ENCODE data around the gene ABCC1.

The ABCC1 gene

DNA sequence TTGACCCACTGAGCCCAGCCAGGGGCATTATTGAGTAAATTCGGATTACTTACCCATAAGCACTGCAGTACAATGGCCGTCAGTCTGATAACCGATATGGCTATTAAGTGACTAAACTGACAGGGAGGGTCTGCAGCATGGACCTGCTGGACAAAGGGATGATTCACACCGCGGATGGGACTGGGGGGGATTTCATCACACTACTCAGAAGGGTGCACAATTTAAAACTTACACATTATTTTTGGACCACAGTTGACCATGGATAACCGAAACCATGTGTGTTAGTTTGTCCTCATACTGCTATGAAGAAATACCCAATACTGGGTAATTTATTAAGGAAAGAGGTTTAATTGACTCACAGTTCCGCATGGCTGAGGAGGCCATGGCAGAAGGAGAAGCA, 167.4 kb downstream of the ABCC1 start:
- DNase-seq, result no peak

DNA sequence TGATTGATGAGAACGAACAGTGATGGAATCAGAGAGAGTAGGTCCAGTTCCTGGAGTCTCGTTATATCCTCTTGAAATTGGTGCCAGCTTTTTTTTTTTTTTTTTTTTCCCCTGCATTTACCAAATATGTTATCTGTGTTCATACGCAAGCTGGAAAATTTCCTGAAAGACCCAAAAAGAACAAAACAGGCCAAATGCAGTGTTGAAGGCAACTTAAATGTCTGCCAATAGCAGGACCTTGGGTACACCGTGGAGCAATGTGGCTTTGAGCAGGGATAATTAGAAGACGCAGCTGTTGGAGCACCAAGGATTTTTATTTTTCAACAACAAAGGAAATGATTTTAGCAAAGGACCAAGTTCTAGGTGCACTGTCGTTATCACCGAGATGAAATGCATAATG, 168.9 kb downstream of the ABCC1 start:
- DNase-seq, result peak; percentile 30

GRCh38 chr16:16120044-16120381, 170.6 kb downstream of the ABCC1 start:
- no peak for DNase-seq

GRCh38 chr16:16120382-16121184, 171.2 kb downstream of the ABCC1 start:
- peak; percentile 99 for DNase-seq

GRCh38 chr16:16121185-16121727, 171.8 kb downstream of the ABCC1 start:
- DNase-seq, result no peak

- no peak for DNase-seq
These were observed 172.8 kb downstream of the ABCC1 start for GRCh38 chr16:16122264-16122663.

DNA sequence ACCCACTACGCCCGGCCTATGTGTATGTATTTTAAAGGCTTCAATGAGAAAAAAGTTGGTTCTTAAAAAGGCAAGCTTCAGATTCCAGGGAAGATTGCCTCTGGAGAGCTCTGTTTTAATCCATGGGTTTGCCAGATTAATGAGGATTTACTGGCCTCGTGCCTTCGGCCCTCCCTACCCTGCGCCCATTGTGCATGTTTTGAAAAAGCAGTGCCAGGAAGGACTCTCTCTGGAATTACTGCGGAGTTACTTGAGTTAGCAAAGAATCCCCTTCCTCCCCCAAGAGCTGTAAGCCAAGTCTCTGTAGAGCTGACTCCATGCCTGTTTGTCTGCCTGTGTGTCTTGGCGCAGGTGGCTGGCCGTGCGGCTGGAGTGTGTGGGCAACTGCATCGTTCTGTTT, 175.0 kb downstream of the ABCC1 start:
- no peak for DNase-seq

GRCh38 chr16:16124974-16125373, 175.6 kb downstream of the ABCC1 start:
- no peak for DNase-seq

DNA sequence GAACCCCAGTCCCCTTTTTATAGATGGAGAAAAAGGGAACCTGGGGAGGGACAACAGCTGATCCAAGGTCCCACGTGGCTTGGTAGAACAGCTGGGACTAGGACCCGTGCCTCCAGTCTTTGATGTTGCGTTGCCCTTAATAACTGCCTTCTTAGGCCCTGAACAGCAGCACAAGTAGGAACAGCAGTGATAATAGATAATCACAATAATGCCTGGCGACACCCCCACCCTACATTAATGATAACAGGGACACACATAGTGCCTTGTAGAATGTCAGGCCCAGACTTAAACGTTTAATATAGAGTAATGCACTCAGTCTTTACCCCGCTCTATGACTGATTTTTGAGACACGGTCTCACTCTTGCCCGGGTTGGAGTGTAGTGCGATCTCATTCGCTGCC, 177.5 kb downstream of the ABCC1 start:
- DNase-seq, result peak; percentile 77

- peak; percentile 93 for DNase-seq
These were observed 178.2 kb downstream of the ABCC1 start for GRCh38 chr16:16127469-16128116.

DNA sequence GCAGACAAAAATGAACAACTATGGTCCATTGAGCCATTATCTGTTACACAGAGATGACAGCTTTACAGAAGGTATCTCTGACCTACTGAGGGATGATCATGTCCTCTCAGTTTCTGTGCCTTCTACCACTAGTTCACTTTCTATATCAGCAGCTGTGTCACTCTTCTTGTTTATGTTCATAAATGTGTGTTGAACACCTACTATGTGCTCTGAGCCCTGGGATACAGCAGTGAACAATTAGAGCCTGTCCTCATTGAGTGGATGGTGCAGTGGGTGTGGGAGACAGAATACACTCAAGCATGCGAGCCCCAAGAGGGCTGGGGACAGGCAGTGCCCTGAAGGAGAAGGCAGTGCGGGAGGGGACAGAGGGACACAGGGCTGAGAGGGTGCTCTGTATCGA, 181.8 kb downstream of the ABCC1 start:
- no peak for DNase-seq

DNA sequence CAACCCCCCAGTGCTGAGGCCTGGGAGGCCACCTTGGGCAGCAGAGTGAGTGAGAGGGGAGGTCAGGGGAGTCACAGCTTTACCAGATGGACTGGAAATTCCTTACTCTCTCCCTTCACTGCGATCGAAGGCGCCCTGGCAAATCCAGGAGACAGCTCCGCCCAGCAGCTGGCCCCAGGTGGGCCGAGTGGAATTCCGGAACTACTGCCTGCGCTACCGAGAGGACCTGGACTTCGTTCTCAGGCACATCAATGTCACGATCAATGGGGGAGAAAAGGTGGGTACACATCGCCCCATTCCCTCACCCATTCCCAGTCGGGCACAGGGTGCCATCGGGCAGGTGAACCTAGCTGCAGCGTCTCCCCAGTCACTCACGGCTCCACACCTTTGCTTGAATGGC, 182.2 kb downstream of the ABCC1 start:
- DNase-seq, result no peak

DNA sequence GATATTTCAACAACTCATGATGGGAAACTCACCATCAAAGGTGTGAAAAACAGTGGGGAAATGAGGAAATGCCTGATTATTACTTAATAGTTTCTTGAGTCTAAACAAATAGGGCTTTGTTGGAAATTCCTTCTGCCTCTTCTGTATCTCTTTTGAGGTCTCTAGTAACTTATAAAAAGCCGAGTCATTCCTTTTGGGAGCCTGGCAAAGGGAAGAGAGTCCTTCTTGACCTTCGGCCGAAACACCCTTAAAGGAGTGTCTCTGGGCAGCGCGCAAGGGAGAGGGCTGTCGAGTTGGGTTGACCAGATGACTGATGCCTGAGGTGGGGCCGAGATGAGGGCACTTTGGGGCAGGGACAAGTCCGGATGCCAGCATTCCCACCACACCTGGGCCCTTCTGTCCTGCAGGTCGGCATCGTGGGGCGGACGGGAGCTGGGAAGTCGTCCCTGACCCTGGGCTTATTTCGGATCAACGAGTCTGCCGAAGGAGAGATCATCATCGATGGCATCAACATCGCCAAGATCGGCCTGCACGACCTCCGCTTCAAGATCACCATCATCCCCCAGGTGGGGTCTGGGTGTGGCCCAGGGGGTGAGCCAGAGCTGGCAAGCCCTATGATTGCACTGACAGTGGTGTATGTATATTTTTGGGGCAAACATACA, 184.7 kb downstream of the ABCC1 start:
- DNase-seq, result no peak

- DNase-seq, result no peak
These were observed 187.2 kb downstream of the ABCC1 start for GRCh38 chr16:16136588-16136987.

DNA sequence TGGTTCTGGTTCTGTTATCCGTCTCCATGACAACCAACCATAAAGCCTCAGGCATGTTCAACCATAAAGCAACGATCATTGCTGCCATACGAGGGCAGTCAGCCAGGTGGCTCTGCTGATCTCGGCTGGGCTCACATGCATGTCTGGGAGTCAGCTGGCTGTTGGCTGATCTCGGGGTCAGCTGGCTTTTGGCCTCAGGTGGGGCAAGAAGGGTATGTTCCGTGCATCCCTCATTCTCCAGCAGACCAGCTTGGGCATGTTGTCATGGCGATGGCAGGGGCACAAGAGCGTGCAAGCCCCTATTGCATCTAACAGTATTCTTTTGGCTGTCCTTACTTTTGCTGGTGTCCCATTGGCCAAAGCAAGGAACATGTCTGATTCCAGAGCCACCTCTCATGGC, 187.7 kb downstream of the ABCC1 start:
- no peak for DNase-seq

DNA sequence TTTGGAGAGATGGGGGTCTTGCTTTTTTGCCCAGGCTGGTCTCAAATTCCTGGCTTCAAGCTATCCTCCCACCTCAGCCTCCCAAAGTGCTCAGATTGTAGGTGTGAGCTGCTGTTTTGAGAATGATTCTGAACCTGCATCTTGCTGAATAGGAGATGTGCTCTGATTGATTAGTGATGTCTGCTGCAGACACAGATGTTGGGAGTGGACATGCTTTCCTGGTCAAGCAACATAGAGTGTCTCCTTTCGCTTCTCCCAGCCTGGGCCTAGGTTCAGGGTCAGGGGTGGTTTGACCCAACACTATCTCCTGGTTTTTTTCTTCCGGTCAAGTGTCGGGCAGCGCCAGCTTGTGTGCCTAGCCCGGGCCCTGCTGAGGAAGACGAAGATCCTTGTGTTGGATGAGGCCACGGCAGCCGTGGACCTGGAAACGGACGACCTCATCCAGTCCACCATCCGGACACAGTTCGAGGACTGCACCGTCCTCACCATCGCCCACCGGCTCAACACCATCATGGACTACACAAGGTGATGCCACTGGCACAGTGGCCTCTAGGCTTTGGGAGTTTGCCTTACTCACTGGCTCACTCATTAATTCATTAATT, 188.7 kb downstream of the ABCC1 start:
- no peak for DNase-seq

DNA sequence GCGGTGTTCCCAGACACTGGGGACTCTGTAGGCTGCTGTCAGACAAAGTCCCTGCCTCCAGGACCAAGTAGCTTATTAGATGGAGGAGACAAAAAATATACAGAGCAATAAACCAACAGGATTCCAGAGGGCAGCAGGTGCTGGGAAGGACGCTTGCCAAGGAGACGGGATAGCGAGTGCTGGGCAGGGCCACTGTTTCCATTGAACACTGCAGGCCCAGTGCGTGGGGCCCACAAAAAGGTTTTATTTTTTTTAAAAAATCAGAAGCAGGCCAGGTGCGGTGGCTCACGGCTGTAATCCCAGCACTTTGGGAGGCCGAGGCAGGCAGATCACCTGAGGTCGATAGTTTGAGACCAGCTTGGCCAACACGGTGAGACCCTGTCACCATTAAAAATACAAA, 189.6 kb downstream of the ABCC1 start:
- DNase-seq, result no peak

- DNase-seq, result no peak
These were observed 190.4 kb downstream of the ABCC1 start for GRCh38 chr16:16139806-16140205.

DNA sequence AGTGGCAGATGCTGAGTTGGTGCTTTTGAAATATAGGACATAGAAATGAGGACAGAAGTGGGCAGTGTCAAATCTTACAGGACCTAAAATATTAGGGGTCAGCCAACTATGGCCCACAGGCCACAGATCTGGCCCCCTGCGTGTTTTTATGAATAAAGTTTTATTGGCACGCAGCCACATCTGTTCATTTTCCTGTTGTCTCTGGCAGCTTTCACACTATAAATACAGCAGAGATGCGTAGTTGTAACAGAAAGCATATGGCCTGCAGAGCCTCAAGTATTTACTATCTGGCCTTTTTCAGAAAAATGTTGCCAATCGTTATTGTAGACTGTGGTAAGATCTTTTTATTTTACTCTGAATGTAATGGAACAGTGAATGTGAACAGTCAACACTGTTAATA, 191.1 kb downstream of the ABCC1 start:
- DNase-seq, result no peak

DNA sequence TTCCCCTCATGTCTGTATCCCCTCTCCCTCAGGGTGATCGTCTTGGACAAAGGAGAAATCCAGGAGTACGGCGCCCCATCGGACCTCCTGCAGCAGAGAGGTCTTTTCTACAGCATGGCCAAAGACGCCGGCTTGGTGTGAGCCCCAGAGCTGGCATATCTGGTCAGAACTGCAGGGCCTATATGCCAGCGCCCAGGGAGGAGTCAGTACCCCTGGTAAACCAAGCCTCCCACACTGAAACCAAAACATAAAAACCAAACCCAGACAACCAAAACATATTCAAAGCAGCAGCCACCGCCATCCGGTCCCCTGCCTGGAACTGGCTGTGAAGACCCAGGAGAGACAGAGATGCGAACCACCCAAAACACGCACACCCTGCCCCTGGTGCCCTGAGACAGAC, 191.7 kb downstream of the ABCC1 start:
- no peak for DNase-seq

- no peak for DNase-seq
These were observed 192.5 kb downstream of the ABCC1 start for GRCh38 chr16:16141784-16142396.

- DNase-seq, result peak; percentile 88
These were observed 193.8 kb downstream of the ABCC1 start for GRCh38 chr16:16143038-16143763.
